DND-41 (cell line): Measurements from ENCODE around the gene LGR6.

ENCODE experiments used
- ATAC-seq: fragments of 200-7000 bp; cut with Tn5 transposase; 3 replicates; pipeline ENCODE4 v1.9.1; 2021; ENCODE audit warnings: low read depth; ENCODE audit not compliant: insufficient read depth
- DNase-seq: peaks from one replicate; pipeline ENCODE4 v3.0.0-alpha.2; 2020
- H2AFZ ChIP-seq: 2 replicates; pipeline ENCODE4 v1.6.0; 2012; ENCODE audit warnings: low read depth, low read length
- H3K27ac ChIP-seq: 2 replicates; pipeline ENCODE4 v1.5.1; 2012; ENCODE audit warnings: low read length, inconsistent platforms
- H3K27me3 ChIP-seq: fragments of 200-600 bp; sonication (generic); 2 replicates; pipeline ENCODE4 v1.6.0; 2012; ENCODE audit warnings: low read length, mild to moderate bottlenecking, inconsistent platforms; ENCODE audit not compliant: insufficient read depth, poor library complexity
- H3K36me3 ChIP-seq: 2 replicates; pipeline ENCODE4 v1.5.1; 2012; ENCODE audit warnings: low read length, inconsistent platforms; ENCODE audit not compliant: insufficient read depth
- H3K4me1 ChIP-seq: 2 replicates; pipeline ENCODE4 v1.5.1; 2012; ENCODE audit warnings: mild to moderate bottlenecking, low read length; ENCODE audit not compliant: insufficient read depth
- H3K4me2 ChIP-seq: 2 replicates; pipeline ENCODE4 v1.6.0; 2012; ENCODE audit warnings: mild to moderate bottlenecking, moderate library complexity, low read length, inconsistent platforms; ENCODE audit not compliant: insufficient read depth
- H3K4me3 ChIP-seq, 2 experiments: fragments of 200-600 bp in 1 of 2; shearing (Covaris generic) in 1 of 2; 2 replicates each; pipeline ENCODE4 v1.5.1; 2012 to 2016; ENCODE audit warnings: inconsistent platforms in 2 of 2, low read length in 2 of 2, mild to moderate bottlenecking in 2 of 2, low read depth in 1 of 2, moderate library complexity in 1 of 2
- H3K79me2 ChIP-seq: 2 replicates; pipeline ENCODE4 v1.6.0; 2012; ENCODE audit warnings: low read length, inconsistent platforms; ENCODE audit not compliant: insufficient read depth
- H3K9ac ChIP-seq: 2 replicates; pipeline ENCODE4 v1.6.0; 2012; ENCODE audit warnings: low read depth, mild to moderate bottlenecking, inconsistent platforms, low read length, moderate library complexity
- H3K9me3 ChIP-seq: 2 replicates; pipeline ENCODE4 v1.5.1; 2012; ENCODE audit warnings: low read length, moderate library complexity, mild to moderate bottlenecking, inconsistent platforms; ENCODE audit not compliant: insufficient read depth, severe bottlenecking
- H4K20me1 ChIP-seq: 2 replicates; pipeline ENCODE4 v1.6.0; 2012; ENCODE audit warnings: low read length; ENCODE audit not compliant: insufficient read depth
- CTCF ChIP-seq: IDR thresholded peaks from 2 replicates; pipeline ENCODE4 v1.5.1; 2012; ENCODE audit warnings: borderline replicate concordance, low read length, moderate library complexity, mild to moderate bottlenecking; ENCODE audit not compliant: poor library complexity, severe bottlenecking; ENCODE audit errors: extremely low read depth
- EZH2 ChIP-seq: IDR thresholded peaks from 3 replicates; pipeline ENCODE4 v1.6.1; 2012; ENCODE audit warnings: borderline replicate concordance, low read depth, mild to moderate bottlenecking, moderate library complexity, low read length, inconsistent platforms; ENCODE audit not compliant: severe bottlenecking

Gene LGR6

GRCh38 chr1:202217516-202217915, 23.9 kb downstream of the LGR6 start:
- Histone ChIP-seq H2AFZ (no peak overlapping the region), H3K36me3 (no peaks in the 10 kb centered on the region), H3K27me3 (peaks cover 41% of the 10 kb centered on the region), H3K79me2 (no peaks in the 10 kb centered on the region), H3K4me2 (no peak overlapping the region), H3K27ac (no peak overlapping the region), H3K9me3 (no peaks in the 10 kb centered on the region), H3K9ac (no peak overlapping the region), H3K4me1 (0 out of 2 replicates have a peak, but pooled peaks cover 6% of the 10 kb centered on the region), H3K4me3 (no peak overlapping the region), H4K20me1 (0 out of 2 replicates have a peak, but pooled peaks cover 2% of the 10 kb centered on the region)
- DNase-seq (no peak), ATAC-seq (no peak)
- TF ChIP-seq CTCF (no peak), EZH2 (no peak)

GRCh38 chr1:202217951-202218350, 24.4 kb downstream of the LGR6 start:
- no peak overlapping the region for H3K4me2 ChIP-seq
- H3K4me1 ChIP-seq: 0 out of 2 replicates have a peak, but pooled peaks cover 6% of the 10 kb centered on the region
- H3K9ac ChIP-seq: no peak overlapping the region
- DNase-seq (no peak), ATAC-seq (no peak)
- no peaks in the 10 kb centered on the region for H3K79me2 ChIP-seq
- H2AFZ ChIP-seq: no peak overlapping the region
- peaks cover 39% of the 10 kb centered on the region for H3K27me3 ChIP-seq
- no peak overlapping the region for H3K4me3 ChIP-seq
- H3K9me3 ChIP-seq: no peaks in the 10 kb centered on the region
- no peak for TF ChIP-seq EZH2
- no peak for TF ChIP-seq CTCF
- H3K36me3 ChIP-seq: no peaks in the 10 kb centered on the region
- 0 out of 2 replicates have a peak, but pooled peaks cover 2% of the 10 kb centered on the region for H4K20me1 ChIP-seq
- no peak overlapping the region for H3K27ac ChIP-seq

GRCh38 chr1:202220733-202221132, 27.1 kb downstream of the LGR6 start:
- DNase-seq (no peak), ATAC-seq (no peak)
- Histone ChIP-seq H3K9ac (no peak overlapping the region), H3K27ac (no peak overlapping the region), H4K20me1 (0 out of 2 replicates have a peak, but pooled peaks cover 2% of the 10 kb centered on the region), H2AFZ (no peak overlapping the region), H3K4me2 (no peak overlapping the region), H3K4me3 (no peak overlapping the region), H3K36me3 (no peaks in the 10 kb centered on the region), H3K4me1 (0 out of 2 replicates have a peak, but pooled peaks cover 6% of the 10 kb centered on the region), H3K27me3 (peaks cover 31% of the 10 kb centered on the region), H3K79me2 (no peaks in the 10 kb centered on the region), H3K9me3 (no peaks in the 10 kb centered on the region)
- TF ChIP-seq EZH2 (no peak), CTCF (no peak)
